HG02759 (cell line): ENCODE data around the gene AFDN.

Source experiments
- ATAC-seq: cut with Tn5 transposase; IDR thresholded peaks from one replicate; pipeline ENCODE4 v1.9.1; 2021; ENCODE audit warnings: mild to moderate bottlenecking, moderate library complexity; ENCODE audit not compliant: unreplicated experiment

Gene AFDN

GRCh38 chr6:168016721-168017525 is 190.2 kb downstream of the AFDN start:
- ATAC-seq: no peak

GRCh38 chr6:168017629-168018028 is 190.9 kb downstream of the AFDN start:
- ATAC-seq: no peak

- no peak for ATAC-seq
These were observed 192.0 kb downstream of the AFDN start for GRCh38 chr6:168018664-168019063.

GRCh38 chr6:168020242-168020641 is 193.5 kb downstream of the AFDN start:
- ATAC-seq: no peak

- no peak for ATAC-seq
These were observed 194.9 kb downstream of the AFDN start for GRCh38 chr6:168021581-168021980.
